Activated T-cell treated with anti-CD3 and anti-CD28 coated beads for 1 hour (primary cell): ENCODE measurements around the gene MYH14.
"Not testable (repeated sequence)": the region's sequence is repeated elsewhere in the genome, so short reads cannot be mapped to it uniquely, and the experiment has no call there.

ENCODE experiments used
- DNase-seq: peaks from one replicate; pipeline ENCODE4 v3.0.0-alpha.2; 2020; ENCODE audit warnings: low read depth

MYH14 gene

DNA sequence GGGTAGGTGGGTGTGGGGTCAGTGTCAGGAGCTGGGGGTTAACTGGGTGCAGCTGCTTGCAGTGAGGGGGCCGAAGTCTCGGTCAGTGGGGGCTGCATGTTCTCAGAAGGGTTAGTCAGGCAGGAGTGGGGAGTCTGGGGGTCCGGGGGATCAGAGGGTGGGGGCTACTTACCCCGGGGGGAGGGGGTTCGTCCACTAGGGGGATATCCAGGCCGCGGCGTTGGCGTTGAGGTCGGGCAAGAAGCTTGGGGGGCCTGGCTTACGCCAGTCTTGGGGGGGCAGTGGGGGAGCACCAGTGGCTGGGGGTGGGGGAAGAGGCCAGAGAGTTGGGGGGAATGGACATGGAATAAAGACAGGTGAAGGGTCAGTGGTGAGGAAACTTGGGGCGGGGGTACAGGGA is 116.6 kb downstream of the MYH14 start:
- no peak for DNase-seq

DNA sequence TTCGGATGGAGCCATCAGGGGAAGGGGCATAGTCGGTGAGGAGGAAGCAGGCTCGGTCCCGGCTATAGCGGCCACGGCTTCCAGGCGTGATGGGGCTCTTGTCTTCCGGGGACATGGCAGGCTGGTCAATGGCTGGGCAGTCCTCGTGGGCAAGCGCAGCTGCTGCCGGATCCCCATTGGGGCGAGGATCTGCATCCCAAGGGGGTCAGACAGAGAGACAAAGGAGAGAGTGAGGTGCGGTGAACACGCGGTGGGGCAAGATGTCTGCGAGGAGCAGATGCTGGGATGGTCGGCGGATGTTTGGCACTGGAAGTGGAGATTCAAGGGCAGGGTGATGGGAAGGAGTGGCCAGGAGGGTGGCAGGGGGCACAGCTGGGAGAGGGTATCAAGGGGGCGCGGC is 117.2 kb downstream of the MYH14 start:
- no peak for DNase-seq

DNA sequence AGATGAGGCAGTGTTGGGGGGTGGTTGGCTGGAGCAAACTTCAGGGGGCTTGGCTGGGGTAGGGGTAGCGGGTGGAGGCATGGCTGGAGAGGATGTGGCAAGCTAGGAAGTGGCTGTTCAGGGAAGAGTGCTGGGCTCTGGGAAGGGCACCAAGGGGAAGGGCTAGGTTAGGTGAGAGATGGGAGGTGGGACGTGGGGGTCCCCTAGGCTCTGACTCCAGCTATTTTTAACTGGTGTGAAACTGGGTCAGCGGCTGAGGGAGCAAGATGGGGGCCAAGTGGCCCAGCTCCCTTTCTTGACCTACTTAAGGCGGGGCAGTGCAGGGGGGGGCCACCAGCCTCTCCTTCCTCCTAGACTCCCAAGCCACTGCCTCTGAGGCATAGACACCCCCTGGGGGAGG is 118.4 kb downstream of the MYH14 start:
- DNase-seq, result no peak

DNA sequence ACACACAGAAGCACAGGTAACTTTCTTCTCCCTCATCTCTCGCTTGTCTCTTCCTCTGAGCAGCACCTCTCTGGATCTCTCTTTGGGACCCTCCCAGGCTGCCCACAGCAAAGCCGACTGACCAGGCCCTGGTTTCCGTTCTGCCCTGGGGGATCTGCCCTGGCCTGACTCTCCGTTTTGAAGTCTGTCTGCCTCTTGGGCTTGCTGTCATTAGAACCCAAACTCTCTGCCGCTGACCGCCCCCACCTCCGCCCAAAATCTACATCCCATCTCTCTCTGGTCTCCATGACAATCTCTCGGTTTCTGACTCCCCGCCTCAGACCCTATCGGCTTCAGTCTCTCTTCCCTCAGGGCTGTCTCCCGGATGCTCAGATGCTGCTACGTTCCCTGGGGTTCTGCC is 118.8 kb downstream of the MYH14 start:
- DNase-seq, result no peak

DNA sequence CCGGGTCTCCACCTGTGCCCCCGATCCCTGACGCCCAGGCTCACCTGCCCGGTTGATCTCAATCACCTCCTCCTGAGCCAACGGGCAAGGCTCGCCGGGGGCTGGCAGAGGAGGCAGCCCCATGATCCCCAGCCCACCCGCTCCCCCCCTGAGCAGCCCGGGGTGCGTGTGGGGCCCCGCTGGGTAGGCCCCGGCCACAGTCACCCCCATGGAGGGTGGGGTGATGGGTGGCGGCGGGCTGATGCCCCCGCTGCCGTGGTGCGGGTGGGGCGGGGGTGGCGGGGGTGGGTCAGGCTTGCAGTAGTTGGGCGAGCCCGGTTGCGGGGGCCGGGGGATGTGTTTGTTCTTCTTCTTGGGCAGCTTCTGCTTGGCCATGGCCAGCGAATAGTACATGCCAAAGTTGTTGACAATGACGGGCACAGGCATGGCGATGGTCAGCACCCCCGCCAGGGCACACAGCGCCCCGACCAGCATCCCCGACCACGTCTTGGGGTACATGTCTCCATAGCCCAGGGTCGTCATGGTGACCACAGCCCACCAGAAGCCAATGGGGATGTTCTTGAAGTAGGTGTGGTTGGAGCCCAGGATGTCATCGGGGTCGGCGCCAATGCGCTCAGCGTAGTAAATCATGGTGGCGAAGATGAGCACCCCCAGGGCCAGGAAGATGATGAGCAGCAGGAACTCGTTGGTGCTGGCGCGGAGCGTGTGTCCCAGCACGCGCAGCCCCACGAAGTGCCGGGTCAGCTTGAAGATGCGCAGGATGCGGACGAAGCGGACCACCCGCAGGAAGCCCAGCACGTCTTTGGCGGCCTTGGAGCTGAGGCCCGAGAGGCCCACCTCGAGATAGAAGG is 119.7 kb downstream of the MYH14 start:
- DNase-seq, result no peak

DNA sequence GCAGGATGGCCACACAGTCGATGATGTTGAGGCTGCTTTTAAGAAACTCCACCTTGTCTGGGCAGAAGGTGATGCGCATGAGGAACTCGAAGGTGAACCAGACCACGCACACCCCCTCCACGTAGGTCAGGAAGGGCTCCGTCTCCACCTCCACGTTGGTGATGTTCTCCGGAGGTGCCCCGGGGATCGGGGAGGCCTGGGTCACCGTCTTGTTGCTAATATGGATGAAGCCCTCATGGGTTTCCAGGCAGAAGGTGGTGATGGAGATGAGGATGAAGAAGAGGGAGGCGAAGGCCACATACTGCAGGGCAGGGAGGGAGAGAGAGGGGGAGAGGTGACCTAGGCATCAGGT is 120.3 kb downstream of the MYH14 start:
- DNase-seq, result no peak

DNA sequence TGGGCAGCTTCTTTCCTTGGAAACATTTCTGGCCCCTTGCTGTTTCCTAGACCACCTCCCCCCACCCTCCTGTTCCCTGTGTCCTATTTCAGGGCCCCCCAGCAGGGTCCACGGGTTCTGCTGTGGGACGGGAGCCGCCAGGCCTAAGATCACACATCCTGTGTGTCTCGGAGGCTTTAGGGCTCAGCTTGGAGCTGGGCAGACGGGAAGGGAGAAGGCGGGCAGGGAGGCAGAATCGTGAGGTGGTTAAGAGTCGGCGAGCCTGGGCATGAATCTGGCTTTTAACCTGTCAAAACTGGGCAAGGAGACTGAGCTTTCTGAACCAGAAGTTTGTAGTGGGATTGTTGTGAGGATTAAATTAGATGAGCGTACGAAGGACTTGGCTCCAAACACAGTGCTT is 120.9 kb downstream of the MYH14 start:
- no peak for DNase-seq

DNA sequence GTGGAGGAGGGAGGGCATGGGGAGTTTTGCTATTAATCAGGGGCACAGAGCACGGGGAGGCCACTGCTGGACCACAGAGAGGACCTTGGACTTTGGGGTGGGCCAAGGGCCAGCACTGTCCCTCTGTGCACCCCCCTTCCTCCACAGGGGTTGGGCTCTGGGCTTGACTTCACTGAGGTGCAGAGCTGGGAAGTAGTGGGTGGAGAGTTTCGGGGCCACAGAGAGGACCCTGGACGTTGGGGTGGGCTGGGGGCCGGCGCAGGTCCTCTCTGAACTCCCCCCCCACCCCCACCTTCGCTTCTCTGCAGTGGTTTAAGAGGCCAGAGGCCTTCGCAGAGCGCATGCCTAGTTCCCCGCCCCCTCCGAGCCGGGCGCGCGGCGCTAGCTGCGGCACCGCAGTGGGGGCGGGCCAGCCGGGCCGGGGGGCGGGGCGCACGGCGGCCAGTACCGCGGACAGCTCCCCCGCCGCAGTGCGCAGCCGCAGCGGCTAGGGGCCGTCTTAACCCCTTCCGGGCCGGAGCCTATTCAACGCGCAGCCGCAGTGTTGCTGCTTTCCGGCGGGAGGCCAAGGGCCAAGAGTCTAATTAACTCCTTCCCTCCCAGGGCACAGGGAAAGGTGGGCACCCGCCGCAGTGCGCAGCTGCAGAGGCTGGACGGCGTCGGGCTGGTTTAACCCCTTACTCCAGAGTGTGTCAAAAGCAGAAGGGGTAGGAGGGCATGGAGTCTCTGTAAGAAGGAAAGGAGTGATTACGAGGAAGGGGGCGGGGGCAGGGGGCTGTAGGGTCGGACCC is 122.1 kb downstream of the MYH14 start:
- peak; percentile 59 for DNase-seq

DNA sequence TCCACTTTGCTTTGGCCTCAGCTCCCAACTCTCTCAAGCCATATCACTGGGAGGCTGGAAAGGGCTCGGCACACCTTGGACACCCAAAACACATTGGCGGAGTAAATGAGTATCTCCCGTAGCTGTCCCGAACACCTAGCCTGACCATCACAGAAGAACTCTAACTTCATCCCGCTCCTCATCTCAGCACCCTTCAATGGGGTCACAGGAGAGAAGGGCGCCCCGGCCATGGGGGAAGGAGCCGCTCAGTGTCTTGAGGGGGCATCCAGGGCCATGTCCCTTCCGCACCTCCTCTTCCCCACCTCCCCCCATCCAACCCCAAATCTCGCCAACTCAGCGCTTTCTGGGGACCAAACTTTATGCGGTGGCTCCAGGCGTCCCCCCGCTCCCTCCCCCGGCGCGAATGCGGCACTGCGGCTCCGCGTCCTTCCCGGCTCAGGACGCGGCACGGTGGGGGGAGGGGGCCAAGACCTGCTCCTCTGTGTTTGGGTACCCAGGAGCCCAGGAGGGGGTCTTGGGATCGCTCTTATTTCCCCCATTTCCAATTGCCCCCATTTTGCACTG is 122.8 kb downstream of the MYH14 start:
- DNase-seq, result no peak

DNA sequence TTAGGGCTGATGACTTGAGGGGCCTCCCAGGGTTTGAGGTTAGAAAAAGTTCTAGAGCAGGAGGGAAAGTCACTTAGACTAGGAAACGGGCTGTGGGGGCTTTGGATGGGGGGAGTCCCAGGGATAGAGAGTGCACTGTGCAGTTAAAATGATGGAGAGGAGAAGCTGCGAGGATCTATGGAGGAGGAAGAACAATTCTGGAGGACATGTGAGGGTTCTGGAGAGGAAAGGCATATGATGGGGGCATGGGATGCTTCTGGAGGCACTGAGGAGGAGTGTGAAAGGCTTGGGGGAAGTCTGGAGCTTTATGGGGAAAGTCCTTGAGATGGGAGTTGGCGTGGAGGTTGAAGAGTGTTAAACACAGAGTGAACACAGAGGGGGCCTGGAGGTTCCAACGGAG is 123.6 kb downstream of the MYH14 start:
- no peak for DNase-seq

DNA sequence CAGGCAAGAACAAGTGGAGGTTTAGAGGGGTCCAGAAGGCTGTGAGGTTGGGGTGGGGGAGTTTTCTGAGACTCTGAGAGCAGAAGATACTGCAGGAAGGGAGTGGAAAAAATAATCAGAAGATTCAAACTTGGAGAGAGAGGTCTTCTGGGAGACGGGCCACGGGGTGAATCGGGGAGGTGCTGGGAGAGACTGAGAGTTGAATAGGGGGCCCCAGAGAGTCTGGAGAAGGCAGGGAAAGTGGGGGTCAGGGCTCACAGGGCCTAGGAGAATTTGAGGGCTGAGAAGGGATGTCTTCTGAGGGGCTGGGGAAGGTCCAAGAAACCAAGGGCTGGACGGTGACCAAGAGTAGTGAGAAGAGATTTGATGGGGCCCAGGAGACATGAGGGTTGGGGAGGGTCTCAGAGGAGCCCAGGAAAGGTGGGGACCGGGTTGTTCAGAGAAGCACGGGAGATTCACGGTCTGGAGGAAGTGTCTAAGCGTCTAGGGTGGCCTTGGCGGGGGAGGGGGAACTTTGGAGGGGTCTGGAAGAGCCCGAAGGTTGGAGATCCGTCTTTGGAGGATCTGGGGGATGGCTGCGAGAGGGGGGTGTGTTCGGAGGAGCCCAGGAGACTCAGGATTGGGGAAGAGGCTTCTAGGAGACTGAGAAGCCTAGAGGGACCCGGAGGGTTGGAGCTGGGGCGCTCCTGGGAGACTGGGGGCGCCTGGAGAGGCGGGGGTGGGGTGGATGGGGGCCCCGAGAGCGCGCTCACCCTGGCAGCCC is 124.2 kb downstream of the MYH14 start:
- no peak for DNase-seq

DNA sequence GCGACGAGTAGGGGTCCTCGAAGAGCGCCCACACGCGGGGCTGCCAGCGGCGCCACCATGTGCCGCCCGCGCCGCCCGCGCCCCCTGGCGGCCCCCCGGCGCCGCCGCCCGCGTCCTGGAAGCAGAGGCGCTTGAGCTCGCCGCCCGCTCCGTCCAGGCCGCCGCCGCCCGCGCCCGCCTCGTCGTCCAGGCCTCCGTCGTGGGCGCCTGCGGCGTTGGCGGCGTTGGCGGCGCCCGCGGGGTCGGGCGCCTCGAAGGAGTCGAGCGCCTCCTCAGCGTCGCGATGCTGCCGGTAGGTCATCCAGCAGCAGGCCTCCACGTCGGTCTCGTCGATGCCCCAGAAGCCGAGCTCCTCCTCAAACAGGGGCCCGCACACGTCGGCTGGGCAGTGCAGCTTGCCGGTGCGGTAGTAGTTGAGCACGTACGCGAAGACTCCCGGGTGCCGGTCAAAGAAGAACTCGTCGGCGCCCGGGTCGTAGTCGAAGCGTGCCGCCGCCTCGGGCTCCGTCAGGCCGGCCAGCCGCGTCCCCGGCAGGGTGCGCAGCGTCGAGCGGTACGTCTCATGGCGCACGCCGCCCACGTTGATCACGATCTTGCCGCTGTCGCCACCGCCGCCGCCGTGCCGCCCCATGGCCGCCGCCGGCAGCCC is 124.9 kb downstream of the MYH14 start:
- DNase-seq, result peak; percentile 26

DNA sequence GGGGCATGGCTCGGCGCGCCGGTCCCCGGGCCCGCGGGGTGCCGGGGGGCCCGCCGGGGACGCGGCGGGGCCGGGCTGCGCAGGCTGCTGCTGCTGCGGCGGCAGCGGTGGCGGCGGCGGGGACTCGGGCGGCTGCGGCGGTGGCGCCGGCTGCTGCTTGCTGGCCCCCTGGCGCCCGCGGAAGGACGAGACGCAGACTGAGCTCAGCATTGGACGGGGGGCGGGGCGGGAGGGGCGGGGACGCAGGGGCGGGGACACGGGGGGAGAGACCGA is 125.4 kb downstream of the MYH14 start:
- no peak for DNase-seq

DNA sequence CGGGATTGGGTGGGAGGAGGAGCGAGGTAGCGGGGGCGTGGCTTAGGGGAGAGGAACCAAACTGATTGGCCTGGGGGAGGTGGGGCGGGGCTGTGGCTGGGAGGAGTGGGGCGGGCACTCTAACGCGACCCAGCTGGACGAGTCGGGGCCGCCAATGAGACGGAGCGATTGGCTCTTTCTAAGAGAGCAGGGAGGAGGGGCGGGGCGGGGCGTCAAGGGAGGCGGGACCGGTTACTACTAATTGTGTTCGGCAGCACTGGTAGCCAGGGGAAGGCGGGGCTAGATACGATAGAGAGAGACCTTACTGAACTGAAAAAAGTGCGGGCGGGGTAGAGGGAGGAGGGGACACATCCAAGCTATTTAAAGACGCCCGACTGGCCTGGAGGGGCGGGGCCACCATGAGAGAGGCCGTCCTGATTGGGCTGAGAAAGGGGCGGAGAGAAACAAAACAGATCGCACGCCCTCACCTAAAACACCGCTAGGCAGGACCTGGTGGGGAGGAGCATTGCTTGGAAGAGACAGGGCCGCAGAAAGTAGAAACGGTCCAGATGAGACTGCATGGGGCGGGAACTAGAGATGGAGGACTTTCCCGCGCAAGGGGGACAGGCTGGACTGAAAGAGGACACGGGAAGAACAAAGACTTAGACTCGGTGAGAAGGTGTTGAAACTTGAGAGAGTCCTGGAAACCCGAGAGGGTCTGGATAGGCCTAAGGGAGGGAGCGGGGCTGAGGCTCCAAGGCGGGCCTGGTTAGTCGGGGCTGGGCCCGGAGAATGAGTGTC is 125.9 kb downstream of the MYH14 start, which contains the start of gene KCNC3:
KCNC3 (minus strand) TSS at position 232 of the 780 bp plus-strand sequence. CDS start 295 bp downstream, outside the sequence.
- peak; percentile 90 for DNase-seq

DNA sequence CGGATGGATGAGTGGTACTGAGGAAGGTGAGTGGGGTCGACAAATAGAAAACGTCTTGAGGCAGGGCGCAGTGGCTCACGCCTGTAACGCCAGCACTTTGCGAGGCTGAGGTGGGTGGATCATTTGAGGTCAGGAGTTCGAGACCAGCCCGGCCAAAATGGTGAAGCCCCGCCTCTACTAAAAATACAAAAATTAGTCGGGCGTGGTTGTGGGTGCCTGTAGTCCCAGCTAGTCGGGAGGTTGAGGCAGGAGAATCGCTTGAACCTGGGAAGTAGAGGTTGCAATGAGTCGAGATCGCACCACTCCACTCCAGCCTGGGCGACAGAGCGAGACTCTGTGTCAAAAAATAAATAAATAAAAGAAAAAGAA is 126.5 kb downstream of the MYH14 start:
- not testable (repeated sequence) for DNase-seq

DNA sequence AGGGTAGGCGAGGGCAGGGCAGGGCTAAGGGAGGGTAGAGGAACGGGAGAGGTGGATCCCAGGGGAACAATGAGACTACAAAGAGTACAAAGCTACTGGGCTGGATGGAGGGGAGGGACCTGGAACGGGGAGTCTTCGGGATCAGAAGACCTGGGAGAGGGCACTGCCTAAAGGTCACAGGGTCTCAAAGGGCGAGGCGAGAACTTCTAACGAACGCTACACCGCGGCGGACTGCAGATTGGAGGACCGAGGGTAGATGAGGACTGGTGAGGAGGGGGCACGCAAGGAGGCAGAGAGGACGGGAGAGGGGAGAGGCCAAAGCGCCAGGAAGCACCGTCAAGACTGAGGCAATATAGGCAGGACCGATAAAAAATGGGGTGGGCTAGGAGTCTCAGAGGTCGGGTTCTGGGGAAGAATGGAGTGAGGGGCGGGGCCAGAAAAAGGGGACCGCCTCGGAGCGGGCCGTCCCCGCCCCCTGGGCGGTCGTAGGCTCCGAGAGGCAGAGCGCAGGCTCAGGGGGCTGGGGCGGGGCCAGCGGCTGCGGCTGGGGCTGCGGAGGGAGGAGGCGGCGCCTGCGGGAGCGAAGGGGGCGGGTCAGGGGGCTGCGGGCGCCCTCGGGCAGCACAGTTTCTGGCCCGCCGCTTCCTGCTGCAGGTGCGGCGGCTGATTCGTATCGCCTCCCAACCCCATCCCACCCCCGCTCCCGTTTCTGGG is 127.1 kb downstream of the MYH14 start:
- DNase-seq, result peak; percentile 72

DNA sequence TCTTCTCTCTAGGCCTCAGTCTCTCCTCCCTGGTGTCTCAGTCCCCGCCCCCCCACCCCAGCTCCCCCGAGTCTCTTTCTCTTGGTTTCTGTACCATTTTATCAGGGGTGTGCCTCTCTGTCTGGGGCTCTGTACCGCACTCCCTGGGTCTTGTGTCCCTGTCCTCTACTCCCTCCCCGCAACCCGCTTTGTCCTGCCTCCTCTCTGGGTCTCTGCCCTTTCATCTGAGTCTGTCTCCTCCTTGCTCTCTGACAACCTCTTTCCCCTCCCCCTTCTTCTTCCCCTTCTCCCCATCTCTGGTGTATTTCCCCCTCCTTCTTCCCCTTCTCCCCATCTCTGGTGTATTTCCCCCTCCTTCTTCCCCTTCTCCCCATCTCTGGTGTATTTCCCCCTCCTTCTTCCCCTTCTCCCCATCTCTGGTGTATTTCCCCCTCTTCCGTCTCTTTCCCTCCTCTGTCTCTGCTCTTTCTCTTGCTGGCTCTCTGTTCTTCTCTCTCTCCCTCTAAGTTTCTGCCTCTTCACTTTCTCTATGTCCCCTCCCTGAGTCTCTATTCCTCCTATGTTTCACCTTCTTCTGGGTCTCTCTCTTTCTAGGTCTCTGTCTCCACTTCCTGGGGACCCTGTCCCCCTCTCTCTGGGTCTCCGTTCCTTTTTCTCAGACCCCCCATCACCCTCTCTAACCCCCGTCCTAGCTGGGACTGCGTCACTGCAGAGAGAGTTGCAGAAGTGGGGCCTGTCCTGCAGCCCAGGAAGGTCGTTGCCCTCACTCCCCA is 128.0 kb downstream of the MYH14 start:
- DNase-seq, result no peak

DNA sequence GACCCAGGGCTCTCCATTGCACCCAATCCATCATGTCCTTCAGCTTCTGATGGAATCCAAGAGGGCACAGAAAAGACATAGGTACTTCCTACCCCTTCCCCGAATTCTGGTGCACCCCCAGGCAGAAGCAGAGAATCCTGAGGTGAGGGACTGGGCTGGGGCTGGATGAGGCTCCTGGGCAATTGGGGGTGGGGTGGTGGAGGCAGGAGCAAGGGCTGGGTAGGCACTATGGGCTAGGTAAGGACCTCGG is 128.5 kb downstream of the MYH14 start:
- DNase-seq, result no peak

DNA sequence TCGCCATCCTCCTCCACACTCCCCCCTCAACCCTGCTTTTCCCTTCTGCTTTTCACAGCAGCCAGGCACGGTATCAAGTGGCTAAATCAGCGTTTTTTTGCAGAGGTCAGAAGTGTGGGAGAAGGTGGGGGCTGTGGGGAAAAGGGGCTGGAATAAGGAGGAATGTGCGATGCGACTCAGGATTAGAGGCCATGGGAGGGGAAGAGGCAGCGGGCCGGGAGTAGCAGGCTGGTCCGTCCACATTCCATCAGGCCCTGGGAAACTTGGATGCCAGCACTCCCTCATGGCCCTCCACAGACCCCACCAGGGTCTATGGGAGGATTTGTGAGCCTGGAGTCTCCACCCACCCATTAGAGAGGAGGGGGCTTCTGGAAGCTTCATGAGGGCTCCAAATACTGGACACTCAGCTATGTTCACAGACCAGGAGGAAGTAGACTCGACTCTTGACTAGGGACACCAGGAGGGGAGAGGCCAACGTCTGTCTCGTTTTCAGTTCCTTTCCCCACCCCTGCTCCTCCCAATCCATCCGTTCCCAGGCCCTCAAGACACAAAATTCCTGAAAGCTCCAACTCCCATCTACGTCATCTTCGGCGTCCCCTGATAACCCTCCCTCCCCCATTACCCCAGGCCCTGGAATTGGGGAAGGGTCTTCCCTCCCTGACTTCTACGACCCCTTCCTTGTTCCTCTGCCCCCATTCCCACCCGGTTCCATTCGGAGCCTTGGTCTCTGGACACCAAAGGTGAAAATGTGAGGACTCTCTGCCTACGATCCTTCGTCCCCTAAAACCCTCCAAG is 129.0 kb downstream of the MYH14 start:
- no peak for DNase-seq
